CD4-positive, alpha-beta T cell treated with Interleukin-21 for 1 hour (primary cell): ENCODE measurements around the gene EVC2.

Experiments
- DNase-seq: peaks from one replicate; pipeline ENCODE4 v3.0.0-alpha.2; 2020

The EVC2 gene

DNA sequence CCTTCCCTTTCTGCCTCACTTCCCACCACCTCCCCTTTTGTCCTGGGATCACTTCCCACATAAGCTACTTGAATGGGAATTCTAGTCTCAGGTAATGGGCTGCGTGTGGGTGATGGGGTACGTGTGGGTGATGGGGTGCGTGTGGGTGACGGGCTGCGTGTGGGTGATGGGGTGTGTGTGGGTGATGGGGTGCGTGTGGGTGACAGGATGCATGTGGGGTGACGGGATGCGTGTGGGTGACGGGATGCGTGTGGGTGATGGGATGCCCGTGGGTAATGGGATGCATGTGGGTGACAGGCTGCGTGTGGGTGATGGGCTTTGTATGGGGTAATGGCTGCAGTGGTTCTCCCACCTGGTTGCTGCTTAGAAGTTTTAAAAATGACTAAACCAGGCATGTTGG is 43.6 kb downstream of the EVC2 start:
- DNase-seq: no peak

GRCh38 chr4:5662555-5662954 is 45.8 kb downstream of the EVC2 start:
- DNase-seq: no peak

GRCh38 chr4:5661237-5661636 is 47.1 kb downstream of the EVC2 start:
- no peak for DNase-seq

- no peak for DNase-seq
These were observed 48.2 kb downstream of the EVC2 start for GRCh38 chr4:5660185-5660584.

DNA sequence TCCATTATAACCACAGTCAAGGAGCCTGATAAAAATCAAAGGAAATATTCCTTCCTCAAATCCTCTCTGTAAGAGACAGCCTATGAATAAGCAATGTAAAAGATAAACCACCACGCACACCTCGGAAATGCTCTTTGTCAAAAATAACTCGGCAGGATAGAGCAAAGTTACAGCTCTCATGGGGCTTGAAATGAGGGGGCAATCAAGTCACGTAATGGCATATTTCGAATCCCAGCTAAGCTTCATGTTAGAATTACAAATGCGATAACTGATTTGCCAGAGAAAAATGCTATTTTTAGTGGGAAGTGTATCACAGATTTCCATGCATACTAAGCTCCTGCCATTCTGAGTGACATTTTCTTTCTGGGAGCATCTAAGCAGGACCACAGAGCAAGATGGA is 49.4 kb downstream of the EVC2 start:
- no peak for DNase-seq

DNA sequence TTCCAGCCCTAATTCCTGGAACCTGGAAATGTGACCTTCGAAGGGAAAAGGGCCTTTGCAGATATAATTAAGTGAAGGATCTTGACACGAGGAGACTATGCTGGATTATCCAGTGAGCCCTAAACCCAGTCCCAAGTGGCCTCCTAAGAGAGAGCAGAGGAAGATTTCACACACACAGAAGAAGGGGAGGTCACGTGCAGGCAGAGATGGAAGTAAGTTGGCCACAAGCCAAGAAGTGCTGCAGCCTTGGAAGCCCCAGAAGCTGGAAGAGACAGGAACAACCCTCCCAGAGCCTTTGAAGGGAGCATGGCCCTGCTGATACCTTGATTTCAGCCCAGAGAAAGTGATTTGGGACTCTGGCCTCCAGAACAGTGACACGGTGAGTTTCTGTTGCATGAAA is 51.9 kb downstream of the EVC2 start:
- DNase-seq: no peak

GRCh38 chr4:5654791-5655190 is 53.6 kb downstream of the EVC2 start:
- DNase-seq: no peak

- no peak for DNase-seq
These were observed 57.3 kb downstream of the EVC2 start for GRCh38 chr4:5651089-5651488.

GRCh38 chr4:5650040-5650439 is 58.3 kb downstream of the EVC2 start:
- no peak for DNase-seq

- no peak for DNase-seq
These were observed 61.0 kb downstream of the EVC2 start for GRCh38 chr4:5647351-5647750.

DNA sequence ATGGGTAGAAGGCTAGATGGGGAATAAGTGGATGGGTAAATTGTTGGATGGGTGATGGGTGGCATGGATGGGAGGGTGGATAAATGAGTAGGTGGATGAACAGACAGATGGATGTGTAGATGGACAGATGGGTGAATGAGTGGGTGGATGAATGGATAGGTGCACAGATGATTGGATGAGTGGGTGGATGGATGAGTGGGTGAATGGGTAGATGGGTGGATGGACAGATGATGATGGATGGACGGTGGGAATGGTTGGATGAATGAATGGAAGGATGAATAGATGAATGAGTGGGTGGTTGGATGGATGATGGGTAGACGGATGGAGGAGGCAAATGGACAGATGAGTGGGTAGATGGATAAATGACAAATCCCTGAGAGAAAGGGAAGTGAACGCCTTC is 68.3 kb downstream of the EVC2 start:
- DNase-seq: no peak

GRCh38 chr4:5639556-5639955 is 68.8 kb downstream of the EVC2 start:
- DNase-seq: no peak

GRCh38 chr4:5638976-5639375 is 69.4 kb downstream of the EVC2 start:
- no peak for DNase-seq

- no peak for DNase-seq
These were observed 70.0 kb downstream of the EVC2 start for GRCh38 chr4:5638316-5638715.

- DNase-seq: no peak
These were observed 71.3 kb downstream of the EVC2 start for GRCh38 chr4:5636766-5637670.

DNA sequence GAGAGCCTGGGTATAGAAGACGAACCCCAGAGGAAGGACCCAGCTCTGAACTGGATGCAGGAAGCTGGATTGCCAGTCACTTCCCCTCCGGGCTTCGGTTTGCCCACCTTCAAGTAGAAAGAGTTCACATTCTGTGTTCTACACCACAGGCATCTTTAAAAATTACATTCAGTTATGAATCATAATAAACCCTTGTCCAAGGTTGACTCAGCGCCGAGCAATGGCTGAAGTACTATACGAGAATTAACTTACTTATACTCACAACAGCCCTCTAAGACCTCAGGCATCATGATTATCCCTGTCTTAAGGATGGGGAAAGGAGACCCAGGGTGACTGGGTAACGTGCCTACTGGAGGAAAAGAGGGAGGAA is 72.5 kb downstream of the EVC2 start:
- DNase-seq: no peak

DNA sequence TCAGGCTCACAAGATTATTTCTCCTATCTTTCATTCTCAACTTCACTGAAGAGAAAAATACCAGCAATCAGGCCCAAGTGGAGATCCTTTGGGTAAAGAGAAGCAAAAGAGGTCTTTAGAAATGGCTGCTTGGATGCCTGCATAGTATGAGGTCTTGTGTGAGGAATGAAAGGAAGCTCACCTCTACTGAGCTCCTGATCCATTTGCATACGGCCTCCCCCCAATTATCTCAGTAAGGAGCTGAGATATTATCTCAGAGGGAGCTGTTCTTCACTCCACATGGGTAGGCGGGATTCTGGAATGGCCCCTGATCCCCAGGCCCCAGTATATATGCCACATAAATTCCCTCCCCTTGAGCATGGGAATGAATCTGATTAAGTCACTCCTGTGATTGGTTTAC is 75.8 kb downstream of the EVC2 start:
- DNase-seq: no peak

DNA sequence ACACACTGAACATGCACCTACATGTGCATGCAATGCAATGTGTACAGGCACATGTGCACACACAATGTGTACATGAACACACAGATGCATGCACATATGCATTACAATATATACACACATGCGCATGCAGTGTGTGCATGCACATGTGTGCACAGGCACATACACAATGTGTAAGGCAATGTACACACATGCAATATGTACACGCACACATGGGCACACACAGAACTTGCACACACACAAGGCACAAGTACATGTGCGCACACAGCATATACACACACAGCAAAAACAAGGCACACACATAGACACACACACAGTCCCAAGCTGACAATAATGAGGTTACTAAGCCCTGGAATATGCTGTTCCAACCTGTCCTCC is 76.3 kb downstream of the EVC2 start:
- no peak for DNase-seq

GRCh38 chr4:5631352-5632065 is 76.8 kb downstream of the EVC2 start:
- no peak for DNase-seq

DNA sequence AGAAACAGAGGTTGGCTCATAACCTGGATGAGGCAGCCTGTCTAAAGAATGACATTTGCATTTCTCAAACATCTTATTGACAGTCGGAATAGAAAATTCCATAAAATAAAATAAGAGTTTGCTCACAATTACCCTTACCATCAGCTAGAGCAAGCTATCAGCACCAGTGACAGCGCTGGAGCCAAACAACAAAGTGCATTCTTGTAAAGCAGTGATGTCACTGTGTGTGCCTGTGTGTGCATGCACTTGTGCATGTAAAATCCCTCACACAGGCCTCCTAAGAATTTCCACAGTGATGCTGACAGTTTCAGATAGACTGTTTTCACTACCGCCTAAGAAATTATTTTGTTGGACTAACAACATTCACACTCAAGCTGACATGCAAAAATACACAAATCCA is 77.6 kb downstream of the EVC2 start:
- DNase-seq: no peak

GRCh38 chr4:5629542-5629941 is 78.8 kb downstream of the EVC2 start:
- DNase-seq: no peak

DNA sequence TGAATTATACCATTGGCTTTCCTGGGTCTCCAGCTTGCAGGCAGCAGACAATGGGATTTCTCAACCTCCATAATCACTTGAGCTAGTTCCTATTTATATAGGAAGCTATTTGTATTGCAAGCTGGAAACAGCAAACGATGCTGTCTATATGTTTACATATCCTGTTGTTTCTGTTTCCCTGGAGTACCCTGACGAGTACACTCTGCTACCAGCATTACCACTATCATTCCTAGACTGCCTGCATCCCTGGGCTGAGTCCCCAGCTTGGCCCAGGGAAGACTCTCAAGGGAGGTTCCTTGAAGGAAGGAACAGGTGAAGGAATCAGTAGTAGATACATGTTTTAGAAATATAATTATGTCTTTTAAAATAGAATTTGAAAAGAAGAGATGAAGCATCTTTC is 81.4 kb downstream of the EVC2 start:
- DNase-seq: no peak

DNA sequence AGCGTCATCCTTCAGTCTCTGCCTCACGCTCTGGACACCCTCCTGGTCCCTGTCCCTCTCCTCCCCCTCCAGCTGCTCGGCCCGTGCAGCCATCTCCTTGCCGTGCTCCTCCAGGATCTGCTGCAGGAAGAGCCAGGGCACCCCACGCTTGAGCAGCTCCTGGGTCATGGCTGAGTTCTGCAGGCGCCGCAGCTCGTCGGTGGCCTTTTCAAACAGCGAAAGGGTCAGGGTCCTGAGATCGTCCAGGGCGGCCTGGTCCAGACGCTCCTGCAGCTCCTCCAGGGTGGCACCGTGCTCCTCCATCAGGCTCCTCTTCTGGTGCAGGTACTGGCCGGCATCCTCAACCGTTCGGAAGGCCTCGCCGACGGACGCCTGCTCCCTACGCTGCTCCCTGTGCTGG is 85.8 kb downstream of the EVC2 start:
- no peak for DNase-seq

GRCh38 chr4:5619913-5620625 is 88.3 kb downstream of the EVC2 start:
- no peak for DNase-seq
